Measurements from ENCODE around the gene CBX4. TPM values are rescaled to one million over a fixed set of nuclear protein-coding genes. Genes with fewer than 3 reads are reported as not detected.

Gene CBX4
- total and polyA plus RNA-seq, 4 donors, result 2.5 to 13.4 (median 9.4) TPM

DNA sequence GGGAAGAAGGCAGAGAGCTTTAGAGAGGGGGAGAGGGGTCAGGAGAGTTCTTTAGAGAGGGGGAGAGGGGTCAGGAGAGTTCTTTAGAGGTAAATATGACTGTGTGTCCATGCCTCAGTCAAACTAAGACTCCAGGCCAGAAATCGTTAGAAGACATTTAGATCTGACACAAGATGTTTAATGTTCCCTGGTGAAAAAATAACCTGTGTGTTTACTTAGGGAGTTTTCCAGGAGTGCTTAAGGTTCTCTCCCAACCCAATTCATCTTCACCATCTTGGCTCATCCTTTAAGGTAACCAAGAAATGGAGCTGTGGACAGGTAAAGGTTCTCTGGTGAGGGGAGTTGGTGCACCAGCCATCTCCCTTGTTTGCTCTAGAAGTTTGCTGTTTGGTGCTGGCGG lies 9.8 kb downstream of the CBX4 start:
- Histone ChIP-seq H3K9me3 (ENCODE audit: control insufficient read depth, low read length) (no peaks in the 10 kb centered on the region), H3K4me3 (ENCODE audit: low read length in 2 of 2) (no peak overlapping the region), H3K4me1 (ENCODE audit: control insufficient read depth in 1 of 2, insufficient read depth in 2 of 2, low read length in 2 of 2) (no peaks in the 10 kb centered on the region), H3K36me3 (ENCODE audit: control insufficient read depth in 1 of 2, insufficient read depth in 2 of 2, low read length in 1 of 2) (peaks cover 0 to 2% of the 10 kb centered on the region in 2 donors), H3K27ac (ENCODE audit: low read depth in 1 of 2, low read length in 2 of 2) (no peak overlapping the region), H3K27me3 (ENCODE audit: control insufficient read depth in 1 of 2, insufficient read depth in 2 of 2, low read length in 1 of 2) (no peaks in the 10 kb centered on the region)
- WGBS, 2 donors, result 54 to 59% methylated on average over 2 of the region's 2 CpGs
- DNase-seq (no peak), ATAC-seq (ENCODE audit: low FRiP score) (no peak)
- intact Hi-C loops (cut with DNase I), result no loop called here

DNA sequence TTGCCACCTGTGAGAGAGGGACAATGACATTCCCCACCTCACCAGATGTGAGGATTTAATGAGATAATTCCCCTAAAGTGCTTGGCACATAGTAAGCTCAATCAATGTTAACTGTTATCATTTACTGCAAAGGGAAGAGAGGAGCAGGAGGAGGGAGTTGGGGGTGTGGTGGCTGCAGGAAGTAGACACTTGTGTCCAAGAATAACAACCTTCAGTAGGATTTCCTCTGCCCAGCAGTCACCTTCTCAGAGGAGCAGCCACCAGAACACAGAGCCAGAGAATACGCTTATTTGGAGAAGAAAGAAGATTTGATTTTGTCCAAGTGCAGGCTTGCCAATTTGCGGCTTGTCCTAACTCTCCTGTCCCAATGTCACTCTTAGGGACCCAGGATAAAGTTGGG lies 10.2 kb downstream of the CBX4 start:
- H3K9me3 ChIP-seq (ENCODE audit: control insufficient read depth, low read length), result no peaks in the 10 kb centered on the region
- H3K27ac ChIP-seq (ENCODE audit: low read depth in 1 of 2, low read length in 2 of 2), result no peak overlapping the region
- H3K4me1 ChIP-seq (ENCODE audit: control insufficient read depth in 1 of 2, insufficient read depth in 2 of 2, low read length in 2 of 2), result no peaks in the 10 kb centered on the region
- intact Hi-C loops (cut with DNase I), result no loop called here
- WGBS, 2 donors, result 86 to 96% methylated on average over 2 of the region's 2 CpGs
- no peaks in the 10 kb centered on the region for H3K27me3 ChIP-seq (ENCODE audit: control insufficient read depth in 1 of 2, insufficient read depth in 2 of 2, low read length in 1 of 2)
- ATAC-seq (ENCODE audit: low FRiP score) (no peak), DNase-seq (no peak)
- H3K4me3 ChIP-seq (ENCODE audit: low read length in 2 of 2), result no peak overlapping the region
- no peaks in the 10 kb centered on the region for H3K36me3 ChIP-seq (ENCODE audit: control insufficient read depth in 1 of 2, insufficient read depth in 2 of 2, low read length in 1 of 2)

DNA sequence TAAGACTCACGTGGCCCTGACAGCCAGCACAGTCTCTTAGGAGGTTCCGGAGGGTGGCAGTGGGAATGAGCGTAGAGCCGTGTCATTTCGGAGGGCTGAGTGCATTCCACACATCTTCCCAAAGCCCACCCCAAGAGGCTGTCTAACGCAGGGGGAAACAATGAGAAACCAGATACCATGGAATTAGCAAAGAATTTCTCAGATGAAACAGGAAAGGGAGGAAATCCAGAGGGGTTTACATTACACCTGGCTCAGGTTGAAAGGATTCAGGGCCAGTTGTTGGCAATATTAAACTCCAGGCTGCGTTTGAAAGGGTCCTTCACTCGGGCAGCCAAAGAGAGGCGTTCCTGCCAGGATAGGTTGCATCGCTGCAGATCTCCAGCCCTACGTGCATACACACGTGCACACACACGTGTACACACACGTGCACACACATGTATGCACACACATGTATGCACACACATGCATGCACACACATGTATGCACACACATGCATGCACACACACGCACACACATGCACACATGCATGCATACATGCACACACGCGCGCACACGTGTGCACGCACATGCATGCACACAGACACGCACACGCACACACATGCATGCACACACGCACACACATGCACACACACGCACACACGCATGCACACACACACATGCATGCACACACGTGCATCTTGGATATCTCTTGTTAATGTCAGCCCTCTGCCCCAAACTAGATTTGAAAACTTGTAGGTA lies 12.2 kb downstream of the CBX4 start:
- Histone ChIP-seq H3K4me1 (ENCODE audit: control insufficient read depth in 1 of 2, insufficient read depth in 2 of 2, low read length in 2 of 2) (no peaks in the 10 kb centered on the region), H3K36me3 (ENCODE audit: control insufficient read depth in 1 of 2, insufficient read depth in 2 of 2, low read length in 1 of 2) (no peaks in the 10 kb centered on the region), H3K4me3 (ENCODE audit: low read length in 2 of 2) (no peak overlapping the region), H3K27ac (ENCODE audit: low read depth in 1 of 2, low read length in 2 of 2) (no peak overlapping the region), H3K27me3 (ENCODE audit: control insufficient read depth in 1 of 2, insufficient read depth in 2 of 2, low read length in 1 of 2) (no peaks in the 10 kb centered on the region), H3K9me3 (ENCODE audit: control insufficient read depth, low read length) (no peaks in the 10 kb centered on the region)
- intact Hi-C loops (cut with DNase I), result no loop called here
- 83 to 87% methylated on average over 26 of the region's 26 CpGs for WGBS, 2 donors
- ATAC-seq (ENCODE audit: low FRiP score), result no peak
- no peak for DNase-seq

DNA sequence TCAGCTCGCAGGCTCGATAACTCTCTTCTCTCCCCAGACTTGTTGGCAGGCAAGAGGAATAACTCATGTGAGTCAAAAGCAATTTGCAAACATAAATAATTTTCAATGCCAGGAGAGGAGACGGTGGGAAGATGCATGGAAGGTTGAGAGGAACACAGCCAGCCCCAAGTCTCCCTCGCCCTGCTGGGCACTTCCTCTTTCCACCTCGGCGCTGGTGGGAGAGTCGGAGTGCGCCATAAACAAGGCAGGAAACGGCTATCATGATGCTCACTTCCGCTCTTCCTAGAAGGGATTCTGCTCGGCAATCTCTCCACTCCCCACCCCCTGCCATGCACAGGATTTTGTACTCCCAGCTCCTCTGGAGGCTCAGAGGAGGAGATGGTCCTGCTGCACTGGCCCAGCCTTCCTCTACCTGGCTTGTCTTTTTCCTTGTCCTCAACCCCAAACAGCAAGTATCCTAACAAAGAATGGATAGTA lies 13.0 kb downstream of the CBX4 start:
- DNase-seq (no peak), ATAC-seq (ENCODE audit: low FRiP score) (no peak)

DNA sequence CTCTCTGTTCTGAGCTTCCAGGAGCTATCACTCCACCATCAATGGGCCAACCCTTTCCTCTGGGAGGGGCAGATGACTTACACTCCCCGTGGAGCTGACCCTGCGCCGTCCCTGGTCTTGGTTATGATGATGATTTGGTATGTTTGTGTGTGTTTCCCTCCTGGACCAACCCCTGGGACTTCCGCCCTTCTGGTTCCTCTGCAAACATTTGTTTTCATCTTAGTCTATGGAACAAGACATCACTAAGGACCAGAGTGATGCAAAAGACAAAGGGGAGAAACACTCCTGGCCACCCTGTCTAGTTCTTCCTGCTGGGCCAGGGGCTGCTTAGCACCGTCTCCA lies 13.7 kb downstream of the CBX4 start:
- intact Hi-C loops (cut with DNase I), result no loop called here
- no peak for ATAC-seq (ENCODE audit: low FRiP score)
- WGBS, 2 donors, result 96 to 97% methylated on average over 5 of the region's 5 CpGs
- Histone ChIP-seq H3K27me3 (ENCODE audit: control insufficient read depth in 1 of 2, insufficient read depth in 2 of 2, low read length in 1 of 2) (no peaks in the 10 kb centered on the region), H3K4me1 (ENCODE audit: control insufficient read depth in 1 of 2, insufficient read depth in 2 of 2, low read length in 2 of 2) (no peaks in the 10 kb centered on the region), H3K9me3 (ENCODE audit: control insufficient read depth, low read length) (no peaks in the 10 kb centered on the region), H3K27ac (ENCODE audit: low read depth in 1 of 2, low read length in 2 of 2) (no peak overlapping the region), H3K4me3 (ENCODE audit: low read length in 2 of 2) (no peak overlapping the region), H3K36me3 (ENCODE audit: control insufficient read depth in 1 of 2, insufficient read depth in 2 of 2, low read length in 1 of 2) (no peaks in the 10 kb centered on the region)
- DNase-seq, result no peak

More for the DNA sequence above, 13.0 kb downstream of the CBX4 start:
- no peaks in the 10 kb centered on the region for H3K4me1 ChIP-seq (ENCODE audit: control insufficient read depth in 1 of 2, insufficient read depth in 2 of 2, low read length in 2 of 2)
- WGBS, 2 donors, result 73 to 74% methylated on average over 11 of the region's 11 CpGs
- no peak overlapping the region for H3K27ac ChIP-seq (ENCODE audit: low read depth in 1 of 2, low read length in 2 of 2)
- intact Hi-C loops (cut with DNase I), result no loop called here
- no peak overlapping the region for H3K4me3 ChIP-seq (ENCODE audit: low read length in 2 of 2)
- no peaks in the 10 kb centered on the region for H3K36me3 ChIP-seq (ENCODE audit: control insufficient read depth in 1 of 2, insufficient read depth in 2 of 2, low read length in 1 of 2)
- no peaks in the 10 kb centered on the region for H3K27me3 ChIP-seq (ENCODE audit: control insufficient read depth in 1 of 2, insufficient read depth in 2 of 2, low read length in 1 of 2)
- H3K9me3 ChIP-seq (ENCODE audit: control insufficient read depth, low read length), result no peaks in the 10 kb centered on the region

DNA sequence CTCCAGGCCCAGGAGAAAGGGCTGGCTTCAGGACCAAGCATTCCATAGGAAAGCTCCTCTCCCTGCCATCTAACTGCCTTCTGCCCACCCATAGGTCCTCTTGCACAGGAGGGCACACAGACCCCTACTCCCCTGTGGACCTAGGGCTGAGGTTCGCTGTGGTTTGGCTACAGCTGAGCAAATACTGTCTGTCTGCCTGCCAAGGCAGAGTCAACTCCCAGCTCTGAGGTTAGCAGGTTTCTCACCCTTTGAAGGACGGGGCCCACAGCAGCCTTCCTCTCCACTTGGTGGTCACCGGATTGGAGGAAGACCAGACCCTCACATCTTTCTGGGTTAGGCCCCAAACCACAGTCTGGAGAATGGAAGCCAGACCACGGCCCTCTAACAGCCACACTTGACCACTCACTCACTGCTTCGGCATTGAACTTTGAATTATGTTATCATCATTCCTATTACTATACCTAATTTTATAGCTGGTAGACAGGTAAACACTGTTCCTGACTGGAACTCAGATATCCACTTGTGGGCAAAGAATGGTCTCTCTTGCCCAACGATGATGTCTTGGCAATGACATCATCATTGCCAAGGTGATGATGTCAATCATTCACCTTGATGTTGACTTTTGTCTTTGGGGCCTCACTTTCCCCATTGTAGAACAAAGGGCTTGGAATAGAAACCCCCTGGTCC lies 14.2 kb downstream of the CBX4 start:
- Histone ChIP-seq H3K27me3 (ENCODE audit: control insufficient read depth in 1 of 2, insufficient read depth in 2 of 2, low read length in 1 of 2) (no peaks in the 10 kb centered on the region), H3K4me3 (ENCODE audit: low read length in 2 of 2) (no peak overlapping the region), H3K36me3 (ENCODE audit: control insufficient read depth in 1 of 2, insufficient read depth in 2 of 2, low read length in 1 of 2) (no peaks in the 10 kb centered on the region), H3K27ac (ENCODE audit: low read depth in 1 of 2, low read length in 2 of 2) (no peak overlapping the region), H3K4me1 (ENCODE audit: control insufficient read depth in 1 of 2, insufficient read depth in 2 of 2, low read length in 2 of 2) (no peaks in the 10 kb centered on the region), H3K9me3 (ENCODE audit: control insufficient read depth, low read length) (no peaks in the 10 kb centered on the region)
- ATAC-seq (ENCODE audit: low FRiP score) (no peak), DNase-seq (no peak)
- intact Hi-C loops (cut with DNase I), result no loop called here
- 95 to 96% methylated on average over 6 of the region's 6 CpGs for whole genome bisulfite sequencing, 2 donors

DNA sequence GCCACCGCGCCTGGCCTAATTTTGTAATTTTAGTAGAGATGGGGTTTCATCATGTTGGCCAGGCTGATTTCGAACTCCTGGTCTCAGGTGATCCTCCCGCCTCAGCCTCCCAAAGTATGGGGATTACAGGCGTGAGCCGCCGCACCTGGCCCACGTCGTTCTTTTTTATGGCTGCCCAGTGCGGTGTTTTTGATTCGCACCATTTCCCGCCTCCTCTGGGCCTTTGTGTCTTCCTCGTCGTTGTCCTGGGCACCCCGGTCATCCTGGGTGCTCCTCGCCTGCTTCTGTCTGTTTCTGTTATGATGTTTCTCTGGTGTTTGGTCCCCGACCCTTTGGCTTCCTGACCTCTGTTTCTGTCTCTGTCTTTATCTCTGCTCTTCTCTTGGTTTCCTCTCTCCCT lies 15.0 kb downstream of the CBX4 start:
- H3K4me3 ChIP-seq (ENCODE audit: low read length in 2 of 2), result no peak overlapping the region
- 96 to 97% methylated on average over 17 of the region's 17 CpGs for WGBS, 2 donors
- DNase-seq, result no peak
- no peaks in the 10 kb centered on the region for H3K36me3 ChIP-seq (ENCODE audit: control insufficient read depth in 1 of 2, insufficient read depth in 2 of 2, low read length in 1 of 2)
- no peak for ATAC-seq (ENCODE audit: low FRiP score)
- no peaks in the 10 kb centered on the region for H3K27me3 ChIP-seq (ENCODE audit: control insufficient read depth in 1 of 2, insufficient read depth in 2 of 2, low read length in 1 of 2)
- H3K4me1 ChIP-seq (ENCODE audit: control insufficient read depth in 1 of 2, insufficient read depth in 2 of 2, low read length in 2 of 2), result no peaks in the 10 kb centered on the region
- H3K9me3 ChIP-seq (ENCODE audit: control insufficient read depth, low read length), result no peaks in the 10 kb centered on the region
- no peak overlapping the region for H3K27ac ChIP-seq (ENCODE audit: low read depth in 1 of 2, low read length in 2 of 2)
- intact Hi-C loops (cut with DNase I), result no loop called here

DNA sequence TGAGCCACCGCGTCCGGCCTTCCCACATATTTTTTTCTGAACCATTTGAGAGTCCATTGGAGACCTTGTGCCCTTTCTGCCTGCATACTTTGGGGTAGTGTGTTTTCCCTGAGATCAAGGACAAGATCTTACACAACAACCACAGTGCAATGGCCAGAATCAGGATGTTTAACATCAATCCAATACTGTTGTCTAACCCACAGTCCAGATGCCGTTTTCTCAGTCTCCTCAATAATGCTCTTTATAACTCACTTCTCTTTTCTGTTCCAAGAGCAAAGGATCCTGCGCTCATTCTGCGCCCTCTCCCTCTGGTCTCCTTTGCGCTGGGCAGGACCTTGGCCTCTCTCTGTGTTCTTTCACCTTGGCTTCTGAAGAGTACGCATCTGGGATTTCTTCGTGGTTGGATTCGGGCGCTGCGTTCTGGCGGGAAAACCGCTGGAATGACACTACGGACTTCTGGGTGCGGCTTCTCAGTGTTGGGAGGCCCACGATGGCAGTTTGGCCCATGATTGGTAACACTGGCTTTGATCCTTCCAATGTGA lies 16.6 kb downstream of the CBX4 start:
- no peak for ATAC-seq (ENCODE audit: low FRiP score)
- 96 to 97% methylated on average over 17 of the region's 17 CpGs for WGBS, 2 donors
- H3K9me3 ChIP-seq (ENCODE audit: control insufficient read depth, low read length), result no peaks in the 10 kb centered on the region

More for the DNA sequence above, 16.6 kb downstream of the CBX4 start:
- Histone ChIP-seq H3K27me3 (ENCODE audit: control insufficient read depth in 1 of 2, insufficient read depth in 2 of 2, low read length in 1 of 2) (no peaks in the 10 kb centered on the region), H3K36me3 (ENCODE audit: control insufficient read depth in 1 of 2, insufficient read depth in 2 of 2, low read length in 1 of 2) (no peaks in the 10 kb centered on the region), H3K27ac (ENCODE audit: low read depth in 1 of 2, low read length in 2 of 2) (no peak overlapping the region), H3K4me3 (ENCODE audit: low read length in 2 of 2) (no peak overlapping the region), H3K4me1 (ENCODE audit: control insufficient read depth in 1 of 2, insufficient read depth in 2 of 2, low read length in 2 of 2) (no peaks in the 10 kb centered on the region)
- intact Hi-C loops (cut with DNase I), result no loop called here
- DNase-seq, result no peak
